ENCODE data around the gene MICAL2. TPM values are rescaled to one million over a fixed set of nuclear protein-coding genes. Genes with fewer than 3 reads are reported as not detected.

MICAL2 gene
- total RNA-seq, 2 experiments from 2014 or later: not detected

- H3K36me3 ChIP-seq (ENCODE audit: insufficient read depth, low read length): no peaks in the 10 kb centered on the region
- no peaks in the 10 kb centered on the region for H3K4me1 ChIP-seq (ENCODE audit: insufficient read depth, low read length, poor library complexity, severe bottlenecking)
- H3K4me3 ChIP-seq (ENCODE audit: low read depth, low read length, poor library complexity, severe bottlenecking): no peak overlapping the region
- ChIA-PET POLR2A (no interaction called here), CTCF (ENCODE audit: unreplicated experiment) (no interaction called here)
- H4K20me1 ChIP-seq (ENCODE audit: insufficient read depth, low read length): no peaks in the 10 kb centered on the region
- DNase-seq (ENCODE audit: low spot score): no peak
- no peak overlapping the region for H3K27ac ChIP-seq (ENCODE audit: low read depth, low read length, poor library complexity, severe bottlenecking)
- no peaks in the 10 kb centered on the region for H3K9me3 ChIP-seq (ENCODE audit: low read length)
- H3K9me2 ChIP-seq (ENCODE audit: insufficient read depth, low read length): no peaks in the 10 kb centered on the region
- BruUV-seq (replicated peaks): no TSS peak
- H3K79me2 ChIP-seq (ENCODE audit: insufficient read depth, low read depth, low read length): no peaks in the 10 kb centered on the region
- TF ChIP-seq EZH2phosphoT487 (IDR thresholded peaks at IDR 0.05; ENCODE audit: borderline replicate concordance, low read depth, low read length) (no peak), CTCF (conservative IDR thresholded peaks at IDR 0.05; ENCODE audit: low read length) (no peak)
- intact Hi-C loops (cut with micrococcal nuclease; ENCODE audit: unreplicated experiment): no loop called here
- no peak overlapping the region for H2AFZ ChIP-seq (ENCODE audit: low read length)
- H3K4me2 ChIP-seq (ENCODE audit: low read length): no peak overlapping the region
These were observed 164.3 kb downstream of the MICAL2 start for GRCh38 chr11:12274558-12275197.

GRCh38 chr11:12275818-12276217 is 165.4 kb downstream of the MICAL2 start:
- TF ChIP-seq EZH2phosphoT487 (IDR thresholded peaks at IDR 0.05; ENCODE audit: borderline replicate concordance, low read depth, low read length): no peak
- no peak for TF ChIP-seq CTCF (conservative IDR thresholded peaks at IDR 0.05; ENCODE audit: low read length)
- Histone ChIP-seq H3K4me2 (ENCODE audit: low read length) (no peak overlapping the region), H3K27ac (ENCODE audit: low read depth, low read length, poor library complexity, severe bottlenecking) (no peak overlapping the region), H3K4me3 (ENCODE audit: low read depth, low read length, poor library complexity, severe bottlenecking) (no peak overlapping the region), H3K9me2 (ENCODE audit: insufficient read depth, low read length) (no peaks in the 10 kb centered on the region), H2AFZ (ENCODE audit: low read length) (no peak overlapping the region), H3K79me2 (ENCODE audit: insufficient read depth, low read depth, low read length) (no peaks in the 10 kb centered on the region), H3K4me1 (ENCODE audit: insufficient read depth, low read length, poor library complexity, severe bottlenecking) (no peaks in the 10 kb centered on the region), H3K9me3 (ENCODE audit: low read length) (no peaks in the 10 kb centered on the region), H4K20me1 (ENCODE audit: insufficient read depth, low read length) (no peaks in the 10 kb centered on the region), H3K36me3 (ENCODE audit: insufficient read depth, low read length) (no peaks in the 10 kb centered on the region)
- intact Hi-C loops (cut with micrococcal nuclease; ENCODE audit: unreplicated experiment): no loop called here
- no TSS peak for BruUV-seq (replicated peaks)
- no peak for DNase-seq (ENCODE audit: low spot score)
- ChIA-PET CTCF (ENCODE audit: unreplicated experiment) (no interaction called here), POLR2A (no interaction called here)

- H3K9me2 ChIP-seq (ENCODE audit: insufficient read depth, low read length): no peaks in the 10 kb centered on the region
- H2AFZ ChIP-seq (ENCODE audit: low read length): no peak overlapping the region
- BruUV-seq (replicated peaks): no TSS peak
- H3K27ac ChIP-seq (ENCODE audit: low read depth, low read length, poor library complexity, severe bottlenecking): no peak overlapping the region
- no peak overlapping the region for H3K4me2 ChIP-seq (ENCODE audit: low read length)
- ChIA-PET CTCF (ENCODE audit: unreplicated experiment) (no interaction called here), POLR2A (no interaction called here)
- no peak overlapping the region for H3K4me3 ChIP-seq (ENCODE audit: low read depth, low read length, poor library complexity, severe bottlenecking)
- intact Hi-C loops (cut with micrococcal nuclease; ENCODE audit: unreplicated experiment): no loop called here
- no peaks in the 10 kb centered on the region for H3K79me2 ChIP-seq (ENCODE audit: insufficient read depth, low read depth, low read length)
- DNase-seq (ENCODE audit: low spot score): no peak
- no peaks in the 10 kb centered on the region for H3K4me1 ChIP-seq (ENCODE audit: insufficient read depth, low read length, poor library complexity, severe bottlenecking)
- TF ChIP-seq CTCF (conservative IDR thresholded peaks at IDR 0.05; ENCODE audit: low read length): no peak
- no peak for TF ChIP-seq EZH2phosphoT487 (IDR thresholded peaks at IDR 0.05; ENCODE audit: borderline replicate concordance, low read depth, low read length)
- H3K36me3 ChIP-seq (ENCODE audit: insufficient read depth, low read length): no peaks in the 10 kb centered on the region
- no peaks in the 10 kb centered on the region for H3K9me3 ChIP-seq (ENCODE audit: low read length)
- H4K20me1 ChIP-seq (ENCODE audit: insufficient read depth, low read length): no peaks in the 10 kb centered on the region
These were observed 166.0 kb downstream of the MICAL2 start for GRCh38 chr11:12276356-12276755.

Data from OCI-LY7 (cell line).